Ascending aorta (tissue), 2 donors: ENCODE measurements around the gene PRELP. TPM values are rescaled to one million over a fixed set of nuclear protein-coding genes. Genes with fewer than 3 reads are reported as not detected.

ENCODE experiments used
- DNase-seq, 2 donors: peaks; one replicate each; pipeline ENCODE4 v3.0.0-alpha.2; 2019; ENCODE audit warnings: low spot score in 2 of 2
- H3K27ac ChIP-seq, 2 donors: fragments of 200-600 bp; sonication (generic); one replicate each; pipeline ENCODE4 v1.5.1; 2016 to 2017; ENCODE audit warnings: mild to moderate bottlenecking in 1 of 2
- H3K27me3 ChIP-seq: fragments of 200-600 bp; sonication (generic); one replicate; pipeline ENCODE4 v1.5.1; 2017
- H3K36me3 ChIP-seq, 2 donors: fragments of 200-600 bp; sonication (generic); one replicate each; pipeline ENCODE4 v1.5.1; 2016
- H3K4me1 ChIP-seq, 2 donors: fragments of 200-600 bp; sonication (generic); one replicate each; pipeline ENCODE4 v1.5.1; 2016 to 2017; ENCODE audit warnings: mild to moderate bottlenecking in 1 of 2
- H3K4me3 ChIP-seq, 2 donors: fragments of 200-600 bp; sonication (generic); one replicate each; pipeline ENCODE4 v1.5.1; 2016 to 2017; ENCODE audit warnings: mild to moderate bottlenecking in 1 of 2
- H3K9me3 ChIP-seq, 2 donors: fragments of 200-600 bp; sonication (generic); one replicate each; pipeline ENCODE4 v1.5.1; 2016
- intact Hi-C: fragments of 100-400 bp; cut with DNase I; formaldehyde crosslinking; loops from one replicate; pipeline ENCODE4 v1.15.1; 2023
- total RNA-seq: library from RNA; depleted of rRNA; stranded (reverse); fragments of >200 nt; gene quantifications from one replicate; pipeline ENCODE4 v1.1.0, GENCODE V29; 2016
- TF ChIP-seq, protein P1 (sequence below), 3 experiments: fragments of 200-600 bp in 2 of 3; fragments of 450-650 bp in 1 of 3; sonication (generic) in 2 of 3; IDR thresholded peaks; one replicate each; pipeline ENCODE4 v1.5.1; 2016 to 2019; ENCODE audit warnings: antibody characterized with exemption in 3 of 3, mild to moderate bottlenecking in 1 of 3, moderate library complexity in 1 of 3

The PRELP gene
- total RNA-seq, 1 donor from 2014 or later = 142 TPM

DNA sequence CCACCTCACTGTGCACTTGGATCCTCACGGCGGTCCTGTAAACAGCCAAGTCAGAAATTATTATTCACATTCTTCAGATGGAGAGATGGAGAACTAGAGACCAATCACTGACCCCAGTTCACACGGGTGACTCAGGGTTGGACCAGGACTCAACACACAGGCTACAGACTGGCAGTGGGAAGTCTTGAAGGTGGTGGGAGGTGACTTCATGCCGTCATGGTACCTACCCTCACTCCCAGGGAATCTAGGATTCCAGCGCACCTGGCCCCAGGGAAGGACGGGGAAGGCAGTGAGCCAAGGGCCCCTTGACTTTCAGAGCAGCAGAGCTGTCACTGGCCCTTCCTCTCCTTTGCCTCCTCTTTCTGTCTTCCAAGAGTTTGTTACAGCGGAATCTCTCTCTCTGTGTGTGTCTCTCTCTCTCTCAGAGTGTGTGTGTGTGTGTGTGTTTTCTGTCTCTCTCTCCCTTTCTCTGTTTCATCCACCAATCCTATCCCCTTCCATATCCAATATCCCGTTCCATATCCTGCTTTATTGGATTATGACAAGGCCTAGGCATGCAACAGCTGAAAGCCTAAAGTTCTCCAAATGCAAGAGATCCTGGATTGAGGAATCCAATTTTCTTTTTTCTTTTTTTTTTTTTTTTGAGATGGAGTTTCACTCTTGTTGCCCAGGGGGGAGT lies 30.1 kb downstream of the PRELP start:
- H3K36me3 ChIP-seq = no peaks in the 10 kb centered on the region
- no peak overlapping the region for H3K27ac ChIP-seq
- TF ChIP-seq, protein P1, sequence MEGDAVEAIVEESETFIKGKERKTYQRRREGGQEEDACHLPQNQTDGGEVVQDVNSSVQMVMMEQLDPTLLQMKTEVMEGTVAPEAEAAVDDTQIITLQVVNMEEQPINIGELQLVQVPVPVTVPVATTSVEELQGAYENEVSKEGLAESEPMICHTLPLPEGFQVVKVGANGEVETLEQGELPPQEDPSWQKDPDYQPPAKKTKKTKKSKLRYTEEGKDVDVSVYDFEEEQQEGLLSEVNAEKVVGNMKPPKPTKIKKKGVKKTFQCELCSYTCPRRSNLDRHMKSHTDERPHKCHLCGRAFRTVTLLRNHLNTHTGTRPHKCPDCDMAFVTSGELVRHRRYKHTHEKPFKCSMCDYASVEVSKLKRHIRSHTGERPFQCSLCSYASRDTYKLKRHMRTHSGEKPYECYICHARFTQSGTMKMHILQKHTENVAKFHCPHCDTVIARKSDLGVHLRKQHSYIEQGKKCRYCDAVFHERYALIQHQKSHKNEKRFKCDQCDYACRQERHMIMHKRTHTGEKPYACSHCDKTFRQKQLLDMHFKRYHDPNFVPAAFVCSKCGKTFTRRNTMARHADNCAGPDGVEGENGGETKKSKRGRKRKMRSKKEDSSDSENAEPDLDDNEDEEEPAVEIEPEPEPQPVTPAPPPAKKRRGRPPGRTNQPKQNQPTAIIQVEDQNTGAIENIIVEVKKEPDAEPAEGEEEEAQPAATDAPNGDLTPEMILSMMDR (IDR thresholded peaks at IDR 0.05) = no peak
- H3K9me3 ChIP-seq = no peaks in the 10 kb centered on the region
- H3K27me3 ChIP-seq = no peaks in the 10 kb centered on the region
- no peak for DNase-seq
- intact Hi-C loops = loop anchor here (2.0 to 10.0 kb wide), 3 partner anchors 51 to 289 kb away; partner anchors contain the start of genes ATP2B4, ZBED6 and ZC3H11A
- peaks cover 0 to 13% of the 10 kb centered on the region in 2 donors for H3K4me1 ChIP-seq
- no peak overlapping the region for H3K4me3 ChIP-seq

DNA sequence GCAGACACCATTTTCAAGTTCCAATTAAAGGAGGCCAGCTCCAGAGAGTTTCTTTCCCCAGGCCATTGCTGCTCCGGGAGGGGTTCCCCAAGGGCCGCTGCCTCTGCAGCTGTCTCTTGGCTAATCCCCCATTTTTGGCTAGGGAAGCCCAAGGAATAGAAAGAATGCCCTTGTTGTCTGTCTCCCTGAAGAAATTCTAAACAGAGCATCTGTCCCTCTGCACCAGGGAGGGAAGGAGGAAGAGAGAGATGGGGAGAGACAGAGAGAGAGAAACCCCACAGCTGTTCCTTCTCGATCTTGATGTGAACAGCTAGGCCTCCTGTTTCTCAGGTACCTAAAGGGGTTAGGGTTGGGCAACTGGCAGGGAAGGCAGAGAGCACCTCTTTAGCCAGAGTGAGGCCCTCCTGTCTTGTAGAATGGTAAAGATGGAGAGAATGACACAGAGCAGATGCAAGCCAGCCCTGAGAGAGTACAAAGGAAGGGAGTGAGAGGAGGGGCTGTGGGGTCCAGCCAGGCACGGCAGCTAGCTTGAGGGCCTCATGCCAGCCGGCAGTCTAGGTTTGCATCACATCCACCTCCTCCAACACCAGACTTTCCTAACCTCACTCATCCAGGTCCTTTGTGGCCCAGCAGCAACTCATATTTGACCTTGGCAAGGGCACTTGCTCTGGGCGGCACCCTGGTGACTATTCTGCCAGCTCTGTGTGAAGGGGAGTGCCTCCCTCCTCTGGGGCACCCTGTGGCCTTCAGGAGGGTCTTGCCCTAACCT lies 31.4 kb downstream of the PRELP start:
- no peaks in the 10 kb centered on the region for H3K36me3 ChIP-seq
- TF ChIP-seq, protein P1 (IDR thresholded peaks at IDR 0.05) = no peak
- H3K4me3 ChIP-seq = no peak overlapping the region
- intact Hi-C loops = loop anchor here (10.0 kb wide), 1 partner anchor 288 kb away; the partner anchor contains the start of genes ZBED6 and ZC3H11A
- no peaks in the 10 kb centered on the region for H3K27me3 ChIP-seq
- no peak for DNase-seq
- H3K27ac ChIP-seq = peak overlapping the region in 1 of 2 donors; percentile 9
- H3K4me1 ChIP-seq = peaks cover 0 to 13% of the 10 kb centered on the region in 2 donors
- H3K9me3 ChIP-seq = no peaks in the 10 kb centered on the region

DNA sequence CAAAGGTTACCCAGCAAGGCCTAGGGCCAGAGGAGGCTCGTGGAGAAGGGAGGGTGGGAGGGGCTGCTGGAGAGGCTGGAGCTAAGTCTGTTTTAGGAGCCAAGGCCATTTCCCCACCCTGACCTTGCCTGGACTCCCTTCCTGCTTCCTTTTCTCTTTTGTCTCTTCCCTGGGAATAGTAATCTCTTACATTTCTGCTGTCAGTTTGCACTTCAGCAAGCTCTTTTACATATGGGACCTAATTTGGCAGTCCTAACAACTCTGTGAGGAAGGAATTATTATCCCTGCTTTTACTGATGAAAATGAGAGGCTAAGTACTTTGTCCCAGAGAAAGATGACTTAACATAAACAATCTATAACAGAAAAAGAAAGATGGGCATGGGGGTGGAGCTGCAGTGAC lies 32.2 kb downstream of the PRELP start:
- Histone ChIP-seq H3K4me3 (no peak overlapping the region), H3K36me3 (no peaks in the 10 kb centered on the region), H3K9me3 (no peaks in the 10 kb centered on the region), H3K27me3 (no peaks in the 10 kb centered on the region), H3K27ac (peak overlapping the region in 1 of 2 donors; percentile 9), H3K4me1 (peaks cover 3 to 17% of the 10 kb centered on the region in 2 donors)
- intact Hi-C loops = loop anchor here (10.0 kb wide), 1 partner anchor 287 kb away; the partner anchor contains the start of genes ZBED6 and ZC3H11A
- TF ChIP-seq, protein P1 (IDR thresholded peaks at IDR 0.05) = no peak
- DNase-seq = no peak

DNA sequence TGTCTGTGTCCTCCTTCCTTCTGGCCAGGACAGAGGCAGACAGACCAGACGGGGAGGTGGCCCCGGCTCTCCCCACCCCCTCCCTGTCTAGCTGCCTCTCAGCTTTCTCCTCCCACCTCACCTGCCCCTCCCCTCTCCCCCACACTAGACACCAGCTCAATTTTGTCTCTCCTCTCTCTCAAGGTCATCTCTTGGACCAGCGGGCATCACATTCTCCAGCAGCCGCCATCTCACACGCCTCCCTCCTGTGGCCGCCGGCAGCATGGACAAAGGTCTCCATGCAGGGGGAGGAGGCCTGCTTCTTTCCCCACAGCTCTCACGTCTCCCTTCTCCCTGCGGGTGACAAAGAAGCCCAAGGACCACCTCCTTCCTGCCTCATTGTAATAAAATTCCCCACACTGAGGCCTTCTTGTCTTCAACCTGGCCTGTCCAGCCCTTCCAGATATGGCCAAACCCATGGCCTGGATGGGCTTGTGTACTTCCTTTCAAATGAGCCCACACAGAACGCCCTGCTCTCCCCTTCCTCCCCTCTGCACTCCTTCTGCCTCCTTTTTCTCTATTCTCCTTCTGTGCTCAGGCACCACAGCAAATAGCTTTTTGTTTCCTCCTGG lies 33.0 kb downstream of the PRELP start:
- intact Hi-C loops = loop anchor here (10.0 kb wide), 1 partner anchor 286 kb away; the partner anchor contains the start of genes ZBED6 and ZC3H11A
- Histone ChIP-seq H3K27me3 (no peaks in the 10 kb centered on the region), H3K4me1 (peaks cover 3 to 26% of the 10 kb centered on the region in 2 donors), H3K36me3 (no peaks in the 10 kb centered on the region), H3K9me3 (no peaks in the 10 kb centered on the region), H3K4me3 (no peak overlapping the region), H3K27ac (peak overlapping the region; percentile 20 to 33)
- TF ChIP-seq, protein P1 (IDR thresholded peaks at IDR 0.05) = no peak
- DNase-seq = no peak

DNA sequence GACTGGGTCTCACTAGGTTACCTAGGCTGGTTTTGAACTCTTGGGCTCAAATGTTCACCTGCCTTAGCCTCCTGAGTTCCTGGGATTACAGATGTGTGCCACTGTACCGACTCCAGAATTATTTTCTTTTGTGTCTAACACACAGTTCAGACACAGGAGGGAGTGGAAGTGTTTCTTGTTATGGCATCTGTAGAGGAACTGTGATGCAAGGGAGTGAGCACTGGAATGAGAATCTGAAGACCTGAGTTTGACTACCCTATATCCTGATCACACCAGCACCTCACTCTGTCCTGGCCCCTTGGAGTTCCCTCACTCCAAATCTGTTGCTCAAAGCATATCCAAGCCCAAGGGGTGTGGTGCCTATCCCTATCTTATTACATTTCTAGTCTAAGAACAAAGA lies 33.5 kb downstream of the PRELP start:
- no peak for DNase-seq
- peak overlapping the region; percentile 20 to 33 for H3K27ac ChIP-seq

More for the DNA sequence above, 33.5 kb downstream of the PRELP start:
- H3K9me3 ChIP-seq = no peaks in the 10 kb centered on the region
- intact Hi-C loops = loop anchor here (10.0 kb wide), 1 partner anchor 286 kb away; the partner anchor contains the start of genes ZBED6 and ZC3H11A
- H3K36me3 ChIP-seq = no peaks in the 10 kb centered on the region
- peaks cover 3 to 26% of the 10 kb centered on the region in 2 donors for H3K4me1 ChIP-seq
- H3K27me3 ChIP-seq = no peaks in the 10 kb centered on the region
- no peak overlapping the region for H3K4me3 ChIP-seq
- TF ChIP-seq, protein P1 (IDR thresholded peaks at IDR 0.05) = no peak
